Vagina (tissue), 2 donors: ENCODE results near the gene ZNF407. TPM values are rescaled to one million over a fixed set of nuclear protein-coding genes. Genes with fewer than 3 reads are reported as not detected.

ENCODE experiments used
- DNase-seq, 2 donors: peaks; one replicate each; pipeline ENCODE4 v3.0.0-alpha.2; 2017; ENCODE audit errors: extremely low spot score in 2 of 2
- H3K27ac ChIP-seq: fragments of 200-600 bp; sonication (generic); one replicate; pipeline ENCODE4 v1.5.1; 2019
- H3K27me3 ChIP-seq: fragments of 200-600 bp; sonication (generic); one replicate; pipeline ENCODE4 v1.5.1; 2019
- H3K36me3 ChIP-seq, 2 donors: fragments of 200-600 bp; sonication (generic); one replicate each; pipeline ENCODE4 v1.5.1; 2017 to 2019
- H3K4me1 ChIP-seq: fragments of 200-600 bp; sonication (generic); one replicate; pipeline ENCODE4 v1.5.1; 2019
- H3K4me3 ChIP-seq, 2 donors: fragments of 200-600 bp; sonication (generic); 1 replicate in 1 of 2; 2 replicates in 1 of 2; pipeline ENCODE4 v1.5.1; 2016 to 2019
- H3K9me3 ChIP-seq: fragments of 200-600 bp; sonication (generic); one replicate; pipeline ENCODE4 v1.5.1; 2019
- POLR2A ChIP-seq, 2 donors: fragments of 450-650 bp; IDR thresholded peaks; one replicate each; pipeline ENCODE4 v1.6.1; 2017; ENCODE audit warnings: antibody characterized with exemption in 2 of 2, mild to moderate bottlenecking in 2 of 2, moderate library complexity in 2 of 2
- POLR2AphosphoS5 ChIP-seq, 2 donors: sonication (generic); formaldehyde crosslinking; IDR thresholded peaks; one replicate each; pipeline ENCODE4 v1.9.0; 2017; ENCODE audit warnings: antibody characterized with exemption in 2 of 2, mild to moderate bottlenecking in 2 of 2, low read depth in 1 of 2; ENCODE audit not compliant: insufficient read depth in 1 of 2
- intact Hi-C: fragments of 100-400 bp; cut with DNase I; formaldehyde crosslinking; loops from one replicate; pipeline ENCODE4 v1.15.1; 2023
- total RNA-seq: library from RNA; depleted of rRNA; stranded (reverse); fragments of >200 nt; gene quantifications from one replicate; pipeline ENCODE4 v1.2.3, GENCODE V29; 2016
- TF ChIP-seq, protein P1 (sequence below), 3 experiments: fragments of 450-650 bp in 2 of 3; fragments of 200-600 bp in 1 of 3; sonication (generic) in 1 of 3; IDR thresholded peaks; one replicate each; pipeline ENCODE4 v1.5.1; 2017 to 2019; ENCODE audit warnings: antibody characterized with exemption in 3 of 3, mild to moderate bottlenecking in 2 of 3, moderate library complexity in 2 of 3

Gene ZNF407
- total RNA-seq, 1 donor from 2014 or later, result 15.5 TPM

DNA sequence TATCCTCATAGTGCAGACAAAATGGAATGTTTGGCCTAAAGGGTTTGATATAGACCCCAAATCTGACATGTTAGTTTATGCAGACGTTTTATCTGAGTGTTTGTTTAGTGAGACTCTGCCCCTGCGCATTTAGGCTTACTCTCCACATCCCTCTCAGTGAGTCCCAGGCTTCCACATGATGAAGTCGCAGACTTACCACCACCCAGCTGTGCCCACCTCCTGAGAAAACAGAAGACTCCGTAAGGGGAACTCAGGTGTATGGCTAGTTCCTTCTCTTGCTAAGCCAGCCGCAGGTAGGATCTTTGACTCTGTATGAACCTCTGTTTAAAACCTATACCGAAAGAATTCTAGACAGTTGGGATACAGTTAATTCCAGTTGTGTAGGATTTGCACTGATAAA, 338.7 kb downstream of the ZNF407 start:
- intact Hi-C loops, result no loop called here
- Histone ChIP-seq H3K4me3 (no peak overlapping the region), H3K4me1 (no peaks in the 10 kb centered on the region), H3K9me3 (no peaks in the 10 kb centered on the region), H3K36me3 (no peaks in the 10 kb centered on the region), H3K27ac (no peak overlapping the region), H3K27me3 (no peaks in the 10 kb centered on the region)
- no peak for TF ChIP-seq POLR2A (IDR thresholded peaks at IDR 0.05)
- no peak for TF ChIP-seq POLR2AphosphoS5 (IDR thresholded peaks at IDR 0.05; ENCODE audit: insufficient read depth in 1 of 2, low read depth in 1 of 2)
- TF ChIP-seq, protein P1, sequence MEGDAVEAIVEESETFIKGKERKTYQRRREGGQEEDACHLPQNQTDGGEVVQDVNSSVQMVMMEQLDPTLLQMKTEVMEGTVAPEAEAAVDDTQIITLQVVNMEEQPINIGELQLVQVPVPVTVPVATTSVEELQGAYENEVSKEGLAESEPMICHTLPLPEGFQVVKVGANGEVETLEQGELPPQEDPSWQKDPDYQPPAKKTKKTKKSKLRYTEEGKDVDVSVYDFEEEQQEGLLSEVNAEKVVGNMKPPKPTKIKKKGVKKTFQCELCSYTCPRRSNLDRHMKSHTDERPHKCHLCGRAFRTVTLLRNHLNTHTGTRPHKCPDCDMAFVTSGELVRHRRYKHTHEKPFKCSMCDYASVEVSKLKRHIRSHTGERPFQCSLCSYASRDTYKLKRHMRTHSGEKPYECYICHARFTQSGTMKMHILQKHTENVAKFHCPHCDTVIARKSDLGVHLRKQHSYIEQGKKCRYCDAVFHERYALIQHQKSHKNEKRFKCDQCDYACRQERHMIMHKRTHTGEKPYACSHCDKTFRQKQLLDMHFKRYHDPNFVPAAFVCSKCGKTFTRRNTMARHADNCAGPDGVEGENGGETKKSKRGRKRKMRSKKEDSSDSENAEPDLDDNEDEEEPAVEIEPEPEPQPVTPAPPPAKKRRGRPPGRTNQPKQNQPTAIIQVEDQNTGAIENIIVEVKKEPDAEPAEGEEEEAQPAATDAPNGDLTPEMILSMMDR (IDR thresholded peaks at IDR 0.05), result no peak
- no peak for DNase-seq

DNA sequence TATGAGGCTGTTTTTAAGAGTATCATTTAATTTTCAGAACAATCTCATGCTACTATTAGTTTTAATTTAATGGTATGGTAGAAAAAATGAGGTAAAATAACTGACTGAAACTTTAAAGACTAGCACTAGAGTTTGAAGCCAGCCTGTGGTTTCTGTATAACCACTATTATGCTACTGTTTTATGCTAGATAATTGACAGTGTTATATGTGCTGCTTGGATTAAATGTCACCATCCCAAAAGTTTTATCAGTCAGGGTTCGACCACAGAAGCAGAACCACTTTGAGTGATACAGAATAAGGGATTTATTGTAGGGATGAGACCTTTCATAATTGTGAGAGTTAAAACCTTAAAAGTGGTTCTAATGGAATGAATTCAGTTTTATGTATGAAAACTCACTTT, 339.6 kb downstream of the ZNF407 start:
- H3K4me3 ChIP-seq, result no peak overlapping the region
- intact Hi-C loops, result no loop called here
- no peak for DNase-seq

DNA sequence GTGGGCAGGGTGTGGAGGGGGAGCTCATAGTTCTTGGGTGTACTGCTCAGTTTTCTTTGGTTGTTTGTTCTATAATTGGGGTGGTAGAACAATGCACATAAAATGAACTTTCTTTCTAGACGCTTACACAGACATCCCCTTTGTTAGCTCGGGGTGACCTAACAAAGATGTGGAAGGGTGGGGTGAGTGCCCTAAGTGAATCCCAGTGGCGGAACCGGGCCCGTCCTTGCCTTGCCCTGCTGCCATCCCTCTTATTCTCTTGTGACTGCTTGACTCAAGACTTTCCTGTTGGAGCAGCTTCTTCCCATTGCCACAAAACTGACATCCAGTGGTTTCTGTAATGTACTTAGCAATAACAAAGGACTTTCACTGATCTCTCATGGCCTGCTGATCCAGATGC, 343.2 kb downstream of the ZNF407 start:
- TF ChIP-seq POLR2AphosphoS5 (IDR thresholded peaks at IDR 0.05; ENCODE audit: insufficient read depth in 1 of 2, low read depth in 1 of 2) (no peak), POLR2A (IDR thresholded peaks at IDR 0.05) (no peak)
- TF ChIP-seq, protein P1 (IDR thresholded peaks at IDR 0.05), result no peak
- no peaks in the 10 kb centered on the region for H3K4me1 ChIP-seq
- H3K36me3 ChIP-seq, result no peaks in the 10 kb centered on the region
- H3K27me3 ChIP-seq, result no peaks in the 10 kb centered on the region
- no peaks in the 10 kb centered on the region for H3K9me3 ChIP-seq
- no peak overlapping the region for H3K27ac ChIP-seq
- intact Hi-C loops, result loop anchor here (5.0 kb wide), 1 partner anchor 1899 kb away; no protein-coding TSS in a partner anchor
- DNase-seq, result no peak
- no peak overlapping the region for H3K4me3 ChIP-seq

More for the DNA sequence above, 339.6 kb downstream of the ZNF407 start:
- H3K9me3 ChIP-seq, result no peaks in the 10 kb centered on the region
- no peak overlapping the region for H3K27ac ChIP-seq
- no peaks in the 10 kb centered on the region for H3K36me3 ChIP-seq
- no peaks in the 10 kb centered on the region for H3K4me1 ChIP-seq
- no peaks in the 10 kb centered on the region for H3K27me3 ChIP-seq
- TF ChIP-seq POLR2A (IDR thresholded peaks at IDR 0.05) (no peak), POLR2AphosphoS5 (IDR thresholded peaks at IDR 0.05; ENCODE audit: insufficient read depth in 1 of 2, low read depth in 1 of 2) (no peak)
- TF ChIP-seq, protein P1 (IDR thresholded peaks at IDR 0.05), result no peak

DNA sequence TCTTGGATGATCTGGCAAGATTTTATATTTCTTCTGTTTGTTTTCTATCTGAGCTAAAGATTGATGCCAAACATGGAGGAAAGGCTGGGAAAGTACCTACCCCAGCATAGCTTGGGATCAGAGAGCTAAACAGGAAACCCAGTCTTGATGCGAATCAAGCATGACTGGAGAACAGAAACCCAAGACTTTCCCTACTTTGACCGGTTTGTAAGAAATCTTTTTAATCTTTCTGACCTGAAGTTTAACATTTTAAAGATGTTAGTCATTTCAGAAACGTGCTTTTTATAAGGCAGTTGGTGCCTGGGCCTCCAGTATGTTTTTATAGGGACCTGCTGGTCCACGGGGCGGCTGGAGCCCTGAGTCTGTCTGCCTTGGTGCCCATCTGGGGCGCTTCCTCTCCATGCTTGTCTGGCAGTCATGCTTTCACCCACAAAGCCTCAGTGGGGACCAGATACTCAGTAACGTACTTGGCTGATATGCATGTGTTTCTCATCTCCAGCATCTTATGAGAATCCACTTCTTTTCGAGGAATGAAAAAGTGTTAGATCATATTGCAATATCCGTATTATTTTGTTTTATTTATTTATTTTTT, 344.7 kb downstream of the ZNF407 start:
- Histone ChIP-seq H3K4me1 (no peaks in the 10 kb centered on the region), H3K27ac (no peak overlapping the region), H3K36me3 (no peaks in the 10 kb centered on the region), H3K27me3 (no peaks in the 10 kb centered on the region), H3K4me3 (no peak overlapping the region), H3K9me3 (no peaks in the 10 kb centered on the region)
- intact Hi-C loops, result loop anchor here (5.0 kb wide), 1 partner anchor 1900 kb away; no protein-coding TSS in a partner anchor
- DNase-seq, result no peak
- TF ChIP-seq, protein P1 (IDR thresholded peaks at IDR 0.05), result no peak
- TF ChIP-seq POLR2AphosphoS5 (IDR thresholded peaks at IDR 0.05; ENCODE audit: insufficient read depth in 1 of 2, low read depth in 1 of 2), result no peak
- TF ChIP-seq POLR2A (IDR thresholded peaks at IDR 0.05), result no peak

DNA sequence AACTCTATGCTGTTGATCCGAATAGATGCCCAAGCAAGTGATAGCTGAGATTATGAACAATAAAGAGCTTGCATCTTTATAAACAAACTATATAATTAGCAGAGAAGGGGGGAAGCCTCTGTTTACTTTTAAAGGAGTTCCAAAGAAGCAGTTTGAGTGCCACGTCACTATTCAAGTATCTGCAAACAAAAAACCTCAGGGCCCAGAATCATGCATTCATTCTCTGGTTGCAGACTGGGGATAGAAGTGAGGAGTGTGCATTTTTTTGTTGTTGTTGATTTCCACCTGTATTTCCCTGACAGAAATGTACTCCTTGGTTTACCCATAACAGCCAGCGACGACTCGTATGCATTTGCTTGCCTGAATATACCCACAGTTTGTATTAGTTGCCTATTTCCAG, 347.0 kb downstream of the ZNF407 start:
- intact Hi-C loops, result loop anchor here (5.0 kb wide), 1 partner anchor 1902 kb away; no protein-coding TSS in a partner anchor
- no peaks in the 10 kb centered on the region for H3K9me3 ChIP-seq
- no peak overlapping the region for H3K27ac ChIP-seq
- DNase-seq, result no peak
- H3K4me3 ChIP-seq, result no peak overlapping the region
- TF ChIP-seq POLR2AphosphoS5 (IDR thresholded peaks at IDR 0.05; ENCODE audit: insufficient read depth in 1 of 2, low read depth in 1 of 2), result no peak
- TF ChIP-seq, protein P1 (IDR thresholded peaks at IDR 0.05), result no peak
- no peak for TF ChIP-seq POLR2A (IDR thresholded peaks at IDR 0.05)
- H3K27me3 ChIP-seq, result no peaks in the 10 kb centered on the region
- no peaks in the 10 kb centered on the region for H3K4me1 ChIP-seq
- no peaks in the 10 kb centered on the region for H3K36me3 ChIP-seq
